K562 (cell line): ENCODE results near the gene TAF5L. TPM values are rescaled to one million over a fixed set of nuclear protein-coding genes. Genes with fewer than 3 reads are reported as not detected.

Source experiments
- C11orf30 ChIP-seq: fragments of 450-650 bp; IDR thresholded peaks from 2 replicates; pipeline ENCODE4 v1.6.1; 2016; ENCODE audit warnings: low read depth, mild to moderate bottlenecking
- FOXJ3 ChIP-seq: sonication (generic); formaldehyde crosslinking; IDR thresholded peaks from 2 replicates; pipeline ENCODE4 v1.4.0; 2020; ENCODE audit warnings: mild to moderate bottlenecking, missing genetic modification reagents
- GABPB2 ChIP-seq: fragments of 250-450 bp; sonication (Bioruptor Pico); conservative IDR thresholded peaks from 2 replicates; pipeline ENCODE4 v1.5.1; 2021; ENCODE audit warnings: mild to moderate bottlenecking
- HDAC1 ChIP-seq, 2 experiments: fragments of 450-650 bp; IDR thresholded peaks; 2 replicates each; pipeline ENCODE4 v1.6.1; 2016 to 2017; ENCODE audit warnings: inconsistent platforms in 1 of 2, mild to moderate bottlenecking in 1 of 2, moderate library complexity in 1 of 2
- HDAC6 ChIP-seq: IDR thresholded peaks from 2 replicates; pipeline ENCODE4 v1.6.1; 2012; ENCODE audit warnings: low read depth, mild to moderate bottlenecking, control low read depth, inconsistent platforms, low read length, moderate library complexity
- L3MBTL2 ChIP-seq: fragments of 450-650 bp; IDR thresholded peaks from 2 replicates; pipeline ENCODE4 v1.6.1; 2016; ENCODE audit warnings: mild to moderate bottlenecking, moderate library complexity
- MCM2 ChIP-seq: fragments of 450-650 bp; IDR thresholded peaks from 2 replicates; pipeline ENCODE4 v1.6.1; 2017; ENCODE audit warnings: low read depth, mild to moderate bottlenecking
- NCOR1 ChIP-seq: fragments of 450-650 bp; IDR thresholded peaks from 2 replicates; pipeline ENCODE4 v1.6.1; 2016; ENCODE audit warnings: mild to moderate bottlenecking, moderate library complexity
- NR2C2 ChIP-seq, 2 experiments: fragments of 200-800 bp in 1 of 2; sonication (Bioruptor generic) in 1 of 2; sonication (generic) in 1 of 2; formaldehyde crosslinking in 1 of 2; IDR thresholded peaks; 2 replicates each; pipeline versions ENCODE4 v1.6.1 to v1.8.0; 2016 to 2022; ENCODE audit warnings: mild to moderate bottlenecking in 1 of 2, missing compliant biosample characterization in 1 of 2, missing genetic modification characterization in 1 of 2, missing genetic modification reagents in 1 of 2
- POLR2B ChIP-seq: fragments of 450-650 bp; IDR thresholded peaks from 2 replicates; pipeline ENCODE4 v1.6.1; 2018; ENCODE audit warnings: low read depth; ENCODE audit not compliant: partially characterized antibody
- POLR2G ChIP-seq: fragments of 200-400 bp; formaldehyde crosslinking; IDR thresholded peaks from 2 replicates; pipeline ENCODE4 v1.6.1; 2017; ENCODE audit warnings: low read depth, mild to moderate bottlenecking, antibody characterized with exemption, low read length, moderate library complexity
- SAFB ChIP-seq: fragments of 200-400 bp; formaldehyde crosslinking; IDR thresholded peaks from 2 replicates; pipeline ENCODE4 v1.6.1; 2017; ENCODE audit warnings: low read depth, low read length, borderline replicate concordance
- SMARCA4 ChIP-seq: fragments of 450-650 bp; IDR thresholded peaks from 2 replicates; pipeline ENCODE4 v1.6.1; 2016
- SMARCB1 ChIP-seq: IDR thresholded peaks from 2 replicates; pipeline ENCODE4 v1.6.1; 2011; ENCODE audit warnings: improper control_type of control experiment, low read depth; ENCODE audit not compliant: insufficient read length
- SRF ChIP-seq, 2 experiments: fragments of 250-450, 450-650 bp in 1 of 2; sonication (Bioruptor Pico) in 1 of 2; sonication (generic) in 1 of 2; formaldehyde crosslinking; IDR thresholded peaks; 2 replicates each; pipeline versions ENCODE4 v1.5.0 to v1.5.1; 2020 to 2022; ENCODE audit warnings: mild to moderate bottlenecking in 1 of 2, missing genetic modification reagents in 1 of 2
- TCFL5 ChIP-seq: fragments of 250-450 bp; sonication (Bioruptor Pico); conservative IDR thresholded peaks from 2 replicates; pipeline ENCODE4 v1.6.1; 2021; ENCODE audit warnings: mild to moderate bottlenecking, moderate library complexity, matching md5 sums
- ZNF121 ChIP-seq: sonication (generic); formaldehyde crosslinking; conservative IDR thresholded peaks from 2 replicates; pipeline ENCODE4 v1.8.0; 2022; ENCODE audit warnings: missing genetic modification reagents
- ZNF354B ChIP-seq: fragments of 250-450 bp; sonication (Bioruptor Pico); IDR thresholded peaks from 2 replicates; pipeline ENCODE4 v1.4.0; 2020
- ZNF830 ChIP-seq: fragments of 250-450 bp; sonication (Bioruptor Pico); IDR thresholded peaks from 2 replicates; pipeline ENCODE4 v1.5.0; 2021; ENCODE audit warnings: mild to moderate bottlenecking
- polyA plus RNA-seq, 8 experiments: library from polyadenylated mRNA; depleted of rRNA in 4 of 8; stranded (reverse) in 5 of 8; unstranded in 3 of 8; fragments of >200 nt; fragmentation: Nextera tagmentation in 2 of 8; fragmentation: Illumina TruSeq in 1 of 8; extraction: Ambion mirVana in 2 of 8; extraction: Trizol in 1 of 8; gene quantifications; 2 replicates each; pipeline versions ENCODE4 v1.2.1 to v1.2.3, GENCODE V29; 2011 to 2014; ENCODE audit warnings: inconsistent platforms in 1 of 8, missing spikeins in 1 of 8
- total RNA-seq, 7 experiments: library from RNA; depleted of rRNA in 6 of 7; stranded (reverse); fragments of >200 nt in 6 of 7; fragmentation: Illumina TruSeq in 2 of 7; extraction: Trizol in 2 of 7; gene quantifications; 2 replicates each; pipeline versions ENCODE4 v1.2.1 to v1.2.3, GENCODE V29; 2011 to 2021; ENCODE audit warnings: low replicate concordance in 1 of 7
- TF ChIP-seq, protein P1 (sequence below): fragments of 200-800 bp; sonication (Bioruptor generic); IDR thresholded peaks from 2 replicates; pipeline ENCODE4 v1.6.1; 2017; ENCODE audit warnings: missing genetic modification characterization, missing compliant biosample characterization
- TF ChIP-seq, protein P2 (sequence below): fragments of 450-650 bp; formaldehyde crosslinking; IDR thresholded peaks from 2 replicates; pipeline ENCODE4 v1.4.0; 2020; ENCODE audit warnings: mild to moderate bottlenecking, moderate library complexity
- TF ChIP-seq, protein P3 (sequence below), 2 experiments: IDR thresholded peaks; 2 replicates each; pipeline ENCODE4 v1.6.1; 2012; ENCODE audit warnings: improper control_type of control experiment in 2 of 2, low read depth in 2 of 2, low read length in 2 of 2, borderline replicate concordance in 1 of 2
- TF ChIP-seq, protein P4 (sequence below): fragments of 200-400 bp; formaldehyde crosslinking; IDR thresholded peaks from 2 replicates; pipeline ENCODE4 v1.6.1; 2017; ENCODE audit warnings: mild to moderate bottlenecking, low read depth, low read length, moderate library complexity

The TAF5L gene
- total and polyA plus RNA-seq, 9 of the 15 experiments (the other 6 are each of a cell fraction or from before 2014, with no cell fraction given): 2.2 to 34.2 (median 23.3) TPM

DNA sequence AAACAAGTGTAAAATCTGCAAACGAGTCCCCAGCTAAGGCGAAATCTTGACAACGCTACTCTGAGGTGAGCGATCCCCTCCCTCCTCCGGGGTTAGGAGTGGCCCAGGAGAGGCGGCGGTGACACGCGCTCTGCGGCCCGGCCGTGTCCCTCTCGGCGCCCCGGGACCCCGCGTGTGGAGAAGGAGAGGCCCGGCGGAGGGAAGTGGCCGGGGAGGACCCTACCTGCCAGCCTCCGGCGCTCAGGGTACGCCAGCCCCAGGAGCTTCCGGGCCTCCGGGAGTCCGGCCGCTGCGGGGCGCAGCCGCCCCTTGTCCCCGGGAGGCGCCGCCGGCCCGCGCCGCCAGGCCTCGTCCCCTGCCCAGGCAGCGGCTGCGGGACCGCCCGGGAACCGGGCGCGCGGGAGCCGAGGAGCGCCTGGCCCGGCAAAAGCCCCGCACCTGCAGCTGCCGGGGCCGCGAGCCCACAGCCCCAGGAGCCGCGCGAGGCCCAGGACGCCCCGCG lies 68.0 kb downstream of the TAF5L start (continued):
- TF ChIP-seq, protein P1, sequence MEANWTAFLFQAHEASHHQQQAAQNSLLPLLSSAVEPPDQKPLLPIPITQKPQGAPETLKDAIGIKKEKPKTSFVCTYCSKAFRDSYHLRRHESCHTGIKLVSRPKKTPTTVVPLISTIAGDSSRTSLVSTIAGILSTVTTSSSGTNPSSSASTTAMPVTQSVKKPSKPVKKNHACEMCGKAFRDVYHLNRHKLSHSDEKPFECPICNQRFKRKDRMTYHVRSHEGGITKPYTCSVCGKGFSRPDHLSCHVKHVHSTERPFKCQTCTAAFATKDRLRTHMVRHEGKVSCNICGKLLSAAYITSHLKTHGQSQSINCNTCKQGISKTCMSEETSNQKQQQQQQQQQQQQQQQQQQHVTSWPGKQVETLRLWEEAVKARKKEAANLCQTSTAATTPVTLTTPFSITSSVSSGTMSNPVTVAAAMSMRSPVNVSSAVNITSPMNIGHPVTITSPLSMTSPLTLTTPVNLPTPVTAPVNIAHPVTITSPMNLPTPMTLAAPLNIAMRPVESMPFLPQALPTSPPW (CRISPR knock-in tag): no peak
- TF ChIP-seq C11orf30 (no peak), MCM2 (no peak), HDAC6 (no peak), SRF (CRISPR knock-in tag; IDR thresholded peaks at IDR 0.05) (no peak), TCFL5 (no peak), GABPB2 (CRISPR knock-in tag) (no peak), SMARCA4 (no peak), ZNF354B (no peak), SMARCB1 (no peak), HDAC1 (IDR thresholded peaks at IDR 0.05) (peak in 1 of 2 experiments; percentile 63; a peak in 1 of 4 replicates), POLR2B (no peak), FOXJ3 (CRISPR knock-in tag) (no peak), ZNF830 (CRISPR knock-in tag) (no peak), NCOR1 (no peak), L3MBTL2 (no peak), ZNF121 (no peak), NR2C2 (CRISPR knock-in tag; IDR thresholded peaks at IDR 0.05) (no peak), NR2C2 (tag; IDR thresholded peaks at IDR 0.05) (0 out of 2 replicates have a peak, but pooled peaks have one; percentile 2), POLR2G (no peak), SAFB (no peak)
- TF ChIP-seq, protein P2, sequence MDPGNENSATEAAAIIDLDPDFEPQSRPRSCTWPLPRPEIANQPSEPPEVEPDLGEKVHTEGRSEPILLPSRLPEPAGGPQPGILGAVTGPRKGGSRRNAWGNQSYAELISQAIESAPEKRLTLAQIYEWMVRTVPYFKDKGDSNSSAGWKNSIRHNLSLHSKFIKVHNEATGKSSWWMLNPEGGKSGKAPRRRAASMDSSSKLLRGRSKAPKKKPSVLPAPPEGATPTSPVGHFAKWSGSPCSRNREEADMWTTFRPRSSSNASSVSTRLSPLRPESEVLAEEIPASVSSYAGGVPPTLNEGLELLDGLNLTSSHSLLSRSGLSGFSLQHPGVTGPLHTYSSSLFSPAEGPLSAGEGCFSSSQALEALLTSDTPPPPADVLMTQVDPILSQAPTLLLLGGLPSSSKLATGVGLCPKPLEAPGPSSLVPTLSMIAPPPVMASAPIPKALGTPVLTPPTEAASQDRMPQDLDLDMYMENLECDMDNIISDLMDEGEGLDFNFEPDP (CRISPR knock-in tag): no peak
- TF ChIP-seq, protein P3, sequence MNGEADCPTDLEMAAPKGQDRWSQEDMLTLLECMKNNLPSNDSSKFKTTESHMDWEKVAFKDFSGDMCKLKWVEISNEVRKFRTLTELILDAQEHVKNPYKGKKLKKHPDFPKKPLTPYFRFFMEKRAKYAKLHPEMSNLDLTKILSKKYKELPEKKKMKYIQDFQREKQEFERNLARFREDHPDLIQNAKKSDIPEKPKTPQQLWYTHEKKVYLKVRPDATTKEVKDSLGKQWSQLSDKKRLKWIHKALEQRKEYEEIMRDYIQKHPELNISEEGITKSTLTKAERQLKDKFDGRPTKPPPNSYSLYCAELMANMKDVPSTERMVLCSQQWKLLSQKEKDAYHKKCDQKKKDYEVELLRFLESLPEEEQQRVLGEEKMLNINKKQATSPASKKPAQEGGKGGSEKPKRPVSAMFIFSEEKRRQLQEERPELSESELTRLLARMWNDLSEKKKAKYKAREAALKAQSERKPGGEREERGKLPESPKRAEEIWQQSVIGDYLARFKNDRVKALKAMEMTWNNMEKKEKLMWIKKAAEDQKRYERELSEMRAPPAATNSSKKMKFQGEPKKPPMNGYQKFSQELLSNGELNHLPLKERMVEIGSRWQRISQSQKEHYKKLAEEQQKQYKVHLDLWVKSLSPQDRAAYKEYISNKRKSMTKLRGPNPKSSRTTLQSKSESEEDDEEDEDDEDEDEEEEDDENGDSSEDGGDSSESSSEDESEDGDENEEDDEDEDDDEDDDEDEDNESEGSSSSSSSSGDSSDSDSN (IDR thresholded peaks at IDR 0.05; ENCODE audit: borderline replicate concordance in 1 of 2, low read depth in 2 of 2, low read length in 2 of 2): peak; percentile 94 to 96
- TF ChIP-seq, protein P4, sequence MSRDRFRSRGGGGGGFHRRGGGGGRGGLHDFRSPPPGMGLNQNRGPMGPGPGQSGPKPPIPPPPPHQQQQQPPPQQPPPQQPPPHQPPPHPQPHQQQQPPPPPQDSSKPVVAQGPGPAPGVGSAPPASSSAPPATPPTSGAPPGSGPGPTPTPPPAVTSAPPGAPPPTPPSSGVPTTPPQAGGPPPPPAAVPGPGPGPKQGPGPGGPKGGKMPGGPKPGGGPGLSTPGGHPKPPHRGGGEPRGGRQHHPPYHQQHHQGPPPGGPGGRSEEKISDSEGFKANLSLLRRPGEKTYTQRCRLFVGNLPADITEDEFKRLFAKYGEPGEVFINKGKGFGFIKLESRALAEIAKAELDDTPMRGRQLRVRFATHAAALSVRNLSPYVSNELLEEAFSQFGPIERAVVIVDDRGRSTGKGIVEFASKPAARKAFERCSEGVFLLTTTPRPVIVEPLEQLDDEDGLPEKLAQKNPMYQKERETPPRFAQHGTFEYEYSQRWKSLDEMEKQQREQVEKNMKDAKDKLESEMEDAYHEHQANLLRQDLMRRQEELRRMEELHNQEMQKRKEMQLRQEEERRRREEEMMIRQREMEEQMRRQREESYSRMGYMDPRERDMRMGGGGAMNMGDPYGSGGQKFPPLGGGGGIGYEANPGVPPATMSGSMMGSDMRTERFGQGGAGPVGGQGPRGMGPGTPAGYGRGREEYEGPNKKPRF: no peak
